Smooth muscle cell (in vitro differentiated cells): ENCODE results near the gene CEMIP. TPM values are rescaled to one million over a fixed set of nuclear protein-coding genes. Genes with fewer than 3 reads are reported as not detected.

ENCODE experiments used
- DNase-seq: peaks from one replicate; lab custom pipeline; 2025; ENCODE audit not compliant: unreplicated experiment; lab: John Stamatoyannopoulos, UW
- H2AFZ ChIP-seq: fragments of 200-600 bp; sonication (generic); 2 replicates; pipeline ENCODE4 v1.6.0; 2016; ENCODE audit warnings: antibody characterized with exemption, low read depth, mild to moderate bottlenecking
- H3F3A ChIP-seq: fragments of 200-600 bp; sonication (generic); 2 replicates; pipeline ENCODE4 v1.6.0; 2017; ENCODE audit warnings: antibody characterized with exemption, low read depth
- H3K27ac ChIP-seq: fragments of 200-600 bp; sonication (generic); 2 replicates; pipeline ENCODE4 v1.5.1; 2016; ENCODE audit warnings: low read depth, mild to moderate bottlenecking
- H3K27me3 ChIP-seq: fragments of 200-600 bp; sonication (generic); 2 replicates; pipeline ENCODE4 v1.6.1; 2016; ENCODE audit warnings: low read depth, mild to moderate bottlenecking
- H3K36me3 ChIP-seq: fragments of 200-600 bp; sonication (generic); 2 replicates; pipeline ENCODE4 v1.5.1; 2016; ENCODE audit warnings: low read depth
- H3K4me1 ChIP-seq: fragments of 200-600 bp; sonication (generic); 2 replicates; pipeline ENCODE4 v1.5.1; 2016; ENCODE audit warnings: low read depth
- H3K4me2 ChIP-seq: fragments of 200-600 bp; sonication (generic); 2 replicates; pipeline ENCODE4 v1.6.0; 2016; ENCODE audit warnings: mild to moderate bottlenecking
- H3K4me3 ChIP-seq: fragments of 200-600 bp; sonication (generic); 2 replicates; pipeline ENCODE4 v1.5.1; 2016; ENCODE audit warnings: mild to moderate bottlenecking
- H3K79me2 ChIP-seq: fragments of 200-600 bp; sonication (generic); 2 replicates; pipeline ENCODE4 v1.6.0; 2016; ENCODE audit warnings: low read depth, mild to moderate bottlenecking
- H3K9ac ChIP-seq: fragments of 200-600 bp; sonication (generic); 2 replicates; pipeline ENCODE4 v1.6.0; 2016; ENCODE audit warnings: low read depth
- H3K9me3 ChIP-seq: fragments of 200-600 bp; sonication (generic); replicated peaks from 2 replicates; pipeline ENCODE4 v1.5.1; 2016; ENCODE audit warnings: low read depth
- H4K20me1 ChIP-seq: fragments of 200-600 bp; sonication (generic); 2 replicates; pipeline ENCODE4 v1.6.0; 2016; ENCODE audit warnings: low read depth
- WGBS: methylation state at CpG from one replicate; pipeline ENCODE4 v1.1.7; 2016; ENCODE audit warnings: low lambda C conversion rate; 5-methylcytosine and 5-hydroxymethylcytosine counted together
- polyA plus RNA-seq: library from polyadenylated mRNA; unstranded; fragments of >200 nt; fragmentation: Nextera tagmentation; extraction: Ambion mirVana; gene quantifications from 2 replicates; pipeline ENCODE4 v1.2.1, GENCODE V29; 2016
- total RNA-seq: library from RNA; depleted of rRNA; stranded (reverse); fragments of >200 nt; gene quantifications from 2 replicates; pipeline ENCODE4 v1.2.3, GENCODE V29; 2014
- TF ChIP-seq, protein P1 (sequence below): fragments of 200-600 bp; sonication (generic); IDR thresholded peaks from 2 replicates; pipeline ENCODE4 v1.5.1; 2017; ENCODE audit warnings: borderline replicate concordance, mild to moderate bottlenecking, antibody characterized with exemption; ENCODE audit not compliant: insufficient read depth, poor library complexity, severe bottlenecking

CEMIP gene
- total and polyA plus RNA-seq, 2 experiments from 2014 or later = 1.9 TPM

GRCh38 chr15:80996247-80996646, 217.1 kb downstream of the CEMIP start:
- H3K27me3 ChIP-seq = no peaks in the 10 kb centered on the region
- DNase-seq = no peak
- H4K20me1 ChIP-seq = no peaks in the 10 kb centered on the region
- H3K27ac ChIP-seq = no peak overlapping the region
- H3K4me3 ChIP-seq = no peak overlapping the region
- TF ChIP-seq, protein P1, sequence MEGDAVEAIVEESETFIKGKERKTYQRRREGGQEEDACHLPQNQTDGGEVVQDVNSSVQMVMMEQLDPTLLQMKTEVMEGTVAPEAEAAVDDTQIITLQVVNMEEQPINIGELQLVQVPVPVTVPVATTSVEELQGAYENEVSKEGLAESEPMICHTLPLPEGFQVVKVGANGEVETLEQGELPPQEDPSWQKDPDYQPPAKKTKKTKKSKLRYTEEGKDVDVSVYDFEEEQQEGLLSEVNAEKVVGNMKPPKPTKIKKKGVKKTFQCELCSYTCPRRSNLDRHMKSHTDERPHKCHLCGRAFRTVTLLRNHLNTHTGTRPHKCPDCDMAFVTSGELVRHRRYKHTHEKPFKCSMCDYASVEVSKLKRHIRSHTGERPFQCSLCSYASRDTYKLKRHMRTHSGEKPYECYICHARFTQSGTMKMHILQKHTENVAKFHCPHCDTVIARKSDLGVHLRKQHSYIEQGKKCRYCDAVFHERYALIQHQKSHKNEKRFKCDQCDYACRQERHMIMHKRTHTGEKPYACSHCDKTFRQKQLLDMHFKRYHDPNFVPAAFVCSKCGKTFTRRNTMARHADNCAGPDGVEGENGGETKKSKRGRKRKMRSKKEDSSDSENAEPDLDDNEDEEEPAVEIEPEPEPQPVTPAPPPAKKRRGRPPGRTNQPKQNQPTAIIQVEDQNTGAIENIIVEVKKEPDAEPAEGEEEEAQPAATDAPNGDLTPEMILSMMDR = peak; percentile 30
- H3K36me3 ChIP-seq = no peaks in the 10 kb centered on the region
- no peaks in the 10 kb centered on the region for H3K9me3 ChIP-seq
- H3K79me2 ChIP-seq = no peaks in the 10 kb centered on the region
- no peaks in the 10 kb centered on the region for H3K4me1 ChIP-seq
- H3K4me2 ChIP-seq = no peak overlapping the region
- no peak overlapping the region for H2AFZ ChIP-seq
- H3K9ac ChIP-seq = no peak overlapping the region
- 100% methylated on average over 1 of the region's 1 CpG for WGBS
- H3F3A ChIP-seq = peaks cover 4% of the 10 kb centered on the region

DNA sequence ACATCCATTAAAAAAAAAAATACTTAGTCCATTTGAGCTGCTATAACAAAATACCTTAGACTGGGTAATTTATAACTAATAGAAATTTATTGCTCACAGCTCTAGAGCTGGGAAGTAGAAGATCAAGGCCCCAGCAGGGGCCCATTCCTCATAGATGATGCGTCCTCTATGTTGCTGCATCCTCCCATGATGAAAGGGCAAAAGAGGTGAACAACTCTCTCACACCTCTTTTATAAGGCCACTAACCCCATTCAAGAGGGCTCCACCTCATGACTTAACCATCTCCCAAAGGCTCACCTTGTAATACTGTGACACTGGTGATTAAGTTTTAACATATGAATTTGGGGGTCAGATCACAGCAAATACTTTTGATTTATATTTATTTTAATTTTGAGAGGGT, 218.5 kb downstream of the CEMIP start:
- no peak overlapping the region for H2AFZ ChIP-seq
- H3F3A ChIP-seq = no peaks in the 10 kb centered on the region
- no peak overlapping the region for H3K27ac ChIP-seq
- H3K79me2 ChIP-seq = peaks cover 13% of the 10 kb centered on the region
- TF ChIP-seq, protein P1 = no peak
- peaks cover 12% of the 10 kb centered on the region for H4K20me1 ChIP-seq
- H3K9ac ChIP-seq = no peak overlapping the region
- WGBS = 89% methylated on average over 1 of the region's 1 CpG
- no peaks in the 10 kb centered on the region for H3K4me1 ChIP-seq
- no peaks in the 10 kb centered on the region for H3K27me3 ChIP-seq
- H3K9me3 ChIP-seq = no peaks in the 10 kb centered on the region
- H3K4me3 ChIP-seq = no peak overlapping the region
- H3K4me2 ChIP-seq = no peak overlapping the region
- H3K36me3 ChIP-seq = no peaks in the 10 kb centered on the region
- no peak for DNase-seq

- H3K9me3 ChIP-seq = no peaks in the 10 kb centered on the region
- TF ChIP-seq, protein P1 = no peak
- H3K4me1 ChIP-seq = no peaks in the 10 kb centered on the region
- H3K79me2 ChIP-seq = peaks cover 18% of the 10 kb centered on the region
- no peaks in the 10 kb centered on the region for H3K36me3 ChIP-seq
- no peaks in the 10 kb centered on the region for H3F3A ChIP-seq
- DNase-seq = no peak
- no peak overlapping the region for H3K4me3 ChIP-seq
- no peaks in the 10 kb centered on the region for H3K27me3 ChIP-seq
- no peak overlapping the region for H3K9ac ChIP-seq
- H4K20me1 ChIP-seq = peaks cover 17% of the 10 kb centered on the region
- no peak overlapping the region for H3K4me2 ChIP-seq
- no peak overlapping the region for H2AFZ ChIP-seq
- no peak overlapping the region for H3K27ac ChIP-seq
- WGBS = 84% methylated on average over 1 of the region's 1 CpG
These were observed 219.1 kb downstream of the CEMIP start for GRCh38 chr15:80998251-80998650.

DNA sequence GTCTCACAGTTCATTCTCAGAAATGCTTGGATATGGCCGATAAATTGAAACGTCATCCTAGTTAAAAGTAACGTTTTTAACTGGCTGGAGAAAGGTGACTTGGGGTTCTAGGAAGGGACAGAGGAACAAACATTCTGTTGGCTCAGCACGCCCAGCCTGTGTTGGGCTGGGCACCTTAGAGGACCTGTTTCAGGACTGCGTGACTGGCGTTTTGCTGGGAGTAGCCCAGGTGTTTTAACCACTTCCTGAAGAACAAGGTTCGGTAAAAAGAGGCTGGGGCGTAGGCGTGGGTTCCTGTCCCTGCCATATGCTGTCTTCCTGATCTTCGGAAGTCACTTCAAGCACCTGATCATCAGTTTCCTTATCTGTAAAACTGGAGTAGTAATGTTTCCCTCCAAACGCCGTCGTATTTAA, 220.5 kb downstream of the CEMIP start:
- H2AFZ ChIP-seq = no peak overlapping the region
- no peaks in the 10 kb centered on the region for H3F3A ChIP-seq
- WGBS = 79% methylated on average over 13 of the region's 13 CpGs
- peak overlapping the region; percentile 99 for H3K4me3 ChIP-seq
- peak overlapping the region; percentile 85 for H3K4me2 ChIP-seq
- H3K27me3 ChIP-seq = no peaks in the 10 kb centered on the region
- no peaks in the 10 kb centered on the region for H3K36me3 ChIP-seq
- no peaks in the 10 kb centered on the region for H3K9me3 ChIP-seq
- H3K27ac ChIP-seq = peak overlapping the region; percentile 91
- H4K20me1 ChIP-seq = peaks cover 31% of the 10 kb centered on the region
- H3K4me1 ChIP-seq = no peaks in the 10 kb centered on the region
- no peak for DNase-seq
- TF ChIP-seq, protein P1 = no peak
- no peak overlapping the region for H3K9ac ChIP-seq
- H3K79me2 ChIP-seq = peaks cover 32% of the 10 kb centered on the region
